NK-92 (cell line): Measurements from ENCODE around the gene MAPT.

Experiments
- DNase-seq: peaks from one replicate; lab custom pipeline; 2025; ENCODE audit not compliant: unreplicated experiment; lab: John Stamatoyannopoulos, UW

The MAPT gene

GRCh38 chr17:45986056-45986455 is 91.7 kb downstream of the MAPT start:
- DNase-seq = no peak

- DNase-seq = no peak
These were observed 93.4 kb downstream of the MAPT start for GRCh38 chr17:45987706-45988105.

- DNase-seq = no peak
These were observed 95.4 kb downstream of the MAPT start for GRCh38 chr17:45989759-45990158.

GRCh38 chr17:45990886-45991285 is 96.5 kb downstream of the MAPT start:
- no peak for DNase-seq

GRCh38 chr17:45991341-45991740 is 97.0 kb downstream of the MAPT start:
- no peak for DNase-seq

GRCh38 chr17:45992175-45992574 is 97.8 kb downstream of the MAPT start:
- no peak for DNase-seq

- no peak for DNase-seq
These were observed 98.5 kb downstream of the MAPT start for GRCh38 chr17:45992904-45993303.

- no peak for DNase-seq
These were observed 99.7 kb downstream of the MAPT start for GRCh38 chr17:45993962-45994627.

GRCh38 chr17:45994987-45995386 is 100.6 kb downstream of the MAPT start:
- no peak for DNase-seq

GRCh38 chr17:45995627-45996270 is 101.4 kb downstream of the MAPT start:
- DNase-seq = no peak

GRCh38 chr17:45996282-45996937 is 102.1 kb downstream of the MAPT start:
- no peak for DNase-seq

GRCh38 chr17:45997166-45997565 is 102.8 kb downstream of the MAPT start:
- no peak for DNase-seq

- no peak for DNase-seq
These were observed 103.3 kb downstream of the MAPT start for GRCh38 chr17:45997624-45998023.

- DNase-seq = no peak
These were observed 104.9 kb downstream of the MAPT start, which contains the start of gene STH for GRCh38 chr17:45998987-45999899. Gene STH (plus strand): TSS chr17:45999250. CDS start chr17:45999280, 30 bp downstream.

GRCh38 chr17:45999900-46000290 is 105.5 kb downstream of the MAPT start:
- DNase-seq = no peak

GRCh38 chr17:46000292-46000691 is 105.9 kb downstream of the MAPT start:
- DNase-seq = no peak

GRCh38 chr17:46000757-46001156 is 106.4 kb downstream of the MAPT start:
- DNase-seq = no peak

- no peak for DNase-seq
These were observed 107.3 kb downstream of the MAPT start for GRCh38 chr17:46001390-46002310.

GRCh38 chr17:46002311-46002972 is 108.1 kb downstream of the MAPT start:
- no peak for DNase-seq

- DNase-seq = no peak
These were observed 108.6 kb downstream of the MAPT start for GRCh38 chr17:46002973-46003316.
